Measurements from ENCODE around the gene LDHD. TPM values are rescaled to one million over a fixed set of nuclear protein-coding genes. Genes with fewer than 3 reads are reported as not detected.

The LDHD gene
- total and polyA plus RNA-seq, 9 of the 15 experiments (the other 6 are each of a cell fraction or from before 2014, with no cell fraction given), result 0.19 to 0.86 (median 0.54) TPM; not detected in 3

- TF ChIP-seq RREB1 (CRISPR knock-in tag; IDR thresholded peaks at IDR 0.05) (no peak), HDGF (IDR thresholded peaks at IDR 0.05) (no peak), ZNF445 (CRISPR knock-in tag; IDR thresholded peaks at IDR 0.05; ENCODE audit: low read depth) (no peak), POLR3A (IDR thresholded peaks at IDR 0.05; ENCODE audit: borderline replicate concordance, extremely low read depth, insufficient read depth, insufficient read length) (no peak), ZNF41 (CRISPR knock-in tag; conservative IDR thresholded peaks at IDR 0.05) (no peak), HOXB6 (CRISPR knock-in tag; IDR thresholded peaks at IDR 0.05; ENCODE audit: borderline replicate concordance) (no peak), CREB3L1 (IDR thresholded peaks at IDR 0.05; ENCODE audit: borderline replicate concordance, low read depth) (peak; percentile 75; the same call in 1 of the 2 replicates), ZZZ3 (IDR thresholded peaks at IDR 0.05) (no peak), STAT5B (CRISPR knock-in tag; IDR thresholded peaks at IDR 0.05) (no peak)
- TF ChIP-seq, protein P1, sequence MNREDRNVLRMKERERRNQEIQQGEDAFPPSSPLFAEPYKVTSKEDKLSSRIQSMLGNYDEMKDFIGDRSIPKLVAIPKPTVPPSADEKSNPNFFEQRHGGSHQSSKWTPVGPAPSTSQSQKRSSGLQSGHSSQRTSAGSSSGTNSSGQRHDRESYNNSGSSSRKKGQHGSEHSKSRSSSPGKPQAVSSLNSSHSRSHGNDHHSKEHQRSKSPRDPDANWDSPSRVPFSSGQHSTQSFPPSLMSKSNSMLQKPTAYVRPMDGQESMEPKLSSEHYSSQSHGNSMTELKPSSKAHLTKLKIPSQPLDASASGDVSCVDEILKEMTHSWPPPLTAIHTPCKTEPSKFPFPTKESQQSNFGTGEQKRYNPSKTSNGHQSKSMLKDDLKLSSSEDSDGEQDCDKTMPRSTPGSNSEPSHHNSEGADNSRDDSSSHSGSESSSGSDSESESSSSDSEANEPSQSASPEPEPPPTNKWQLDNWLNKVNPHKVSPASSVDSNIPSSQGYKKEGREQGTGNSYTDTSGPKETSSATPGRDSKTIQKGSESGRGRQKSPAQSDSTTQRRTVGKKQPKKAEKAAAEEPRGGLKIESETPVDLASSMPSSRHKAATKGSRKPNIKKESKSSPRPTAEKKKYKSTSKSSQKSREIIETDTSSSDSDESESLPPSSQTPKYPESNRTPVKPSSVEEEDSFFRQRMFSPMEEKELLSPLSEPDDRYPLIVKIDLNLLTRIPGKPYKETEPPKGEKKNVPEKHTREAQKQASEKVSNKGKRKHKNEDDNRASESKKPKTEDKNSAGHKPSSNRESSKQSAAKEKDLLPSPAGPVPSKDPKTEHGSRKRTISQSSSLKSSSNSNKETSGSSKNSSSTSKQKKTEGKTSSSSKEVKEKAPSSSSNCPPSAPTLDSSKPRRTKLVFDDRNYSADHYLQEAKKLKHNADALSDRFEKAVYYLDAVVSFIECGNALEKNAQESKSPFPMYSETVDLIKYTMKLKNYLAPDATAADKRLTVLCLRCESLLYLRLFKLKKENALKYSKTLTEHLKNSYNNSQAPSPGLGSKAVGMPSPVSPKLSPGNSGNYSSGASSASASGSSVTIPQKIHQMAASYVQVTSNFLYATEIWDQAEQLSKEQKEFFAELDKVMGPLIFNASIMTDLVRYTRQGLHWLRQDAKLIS (CRISPR knock-in tag; IDR thresholded peaks at IDR 0.05), result no peak; the same call in 1 of the 2 replicates
- TF ChIP-seq, protein P2, sequence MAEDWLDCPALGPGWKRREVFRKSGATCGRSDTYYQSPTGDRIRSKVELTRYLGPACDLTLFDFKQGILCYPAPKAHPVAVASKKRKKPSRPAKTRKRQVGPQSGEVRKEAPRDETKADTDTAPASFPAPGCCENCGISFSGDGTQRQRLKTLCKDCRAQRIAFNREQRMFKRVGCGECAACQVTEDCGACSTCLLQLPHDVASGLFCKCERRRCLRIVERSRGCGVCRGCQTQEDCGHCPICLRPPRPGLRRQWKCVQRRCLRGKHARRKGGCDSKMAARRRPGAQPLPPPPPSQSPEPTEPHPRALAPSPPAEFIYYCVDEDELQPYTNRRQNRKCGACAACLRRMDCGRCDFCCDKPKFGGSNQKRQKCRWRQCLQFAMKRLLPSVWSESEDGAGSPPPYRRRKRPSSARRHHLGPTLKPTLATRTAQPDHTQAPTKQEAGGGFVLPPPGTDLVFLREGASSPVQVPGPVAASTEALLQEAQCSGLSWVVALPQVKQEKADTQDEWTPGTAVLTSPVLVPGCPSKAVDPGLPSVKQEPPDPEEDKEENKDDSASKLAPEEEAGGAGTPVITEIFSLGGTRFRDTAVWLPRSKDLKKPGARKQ (CRISPR knock-in tag; IDR thresholded peaks at IDR 0.05), result no peak
- TF ChIP-seq, protein P3, sequence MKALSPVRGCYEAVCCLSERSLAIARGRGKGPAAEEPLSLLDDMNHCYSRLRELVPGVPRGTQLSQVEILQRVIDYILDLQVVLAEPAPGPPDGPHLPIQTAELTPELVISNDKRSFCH (CRISPR knock-in tag; IDR thresholded peaks at IDR 0.05), result no peak
- TF ChIP-seq, protein P3 (tag; IDR thresholded peaks at IDR 0.05), result peak; percentile 71
These were observed 32.0 kb upstream of the LDHD start, which contains the start of gene ZFP1 (continued) for GRCh38 chr16:75148311-75149195.
